OCI-LY1 (cell line): ENCODE data around the gene ZSWIM7.
"Not testable (repeated sequence)": the region's sequence is repeated elsewhere in the genome, so short reads cannot be mapped to it uniquely, and the experiment has no call there.

Source experiments
- H2AFZ ChIP-seq: fragments of 200-600 bp; sonication (generic), shearing (Covaris generic); 2 replicates; pipeline ENCODE4 v1.6.0; 2014; ENCODE audit warnings: antibody characterized with exemption, mild to moderate bottlenecking, low read length
- H3F3A ChIP-seq: fragments of 200-600 bp; sonication (generic), shearing (Covaris generic); 2 replicates; pipeline ENCODE4 v1.6.0; 2014; ENCODE audit warnings: mild to moderate bottlenecking, antibody characterized with exemption, low read length, moderate library complexity; ENCODE audit not compliant: insufficient read depth
- H3K27ac ChIP-seq: fragments of 200-600 bp; sonication (generic); 2 replicates; pipeline ENCODE4 v1.5.1; 2014; ENCODE audit warnings: low read length, mixed run types, mild to moderate bottlenecking, low read depth; ENCODE audit not compliant: poor library complexity, severe bottlenecking
- H3K27me3 ChIP-seq: fragments of 200-600 bp; sonication (generic); 2 replicates; pipeline ENCODE4 v1.6.0; 2014; ENCODE audit warnings: antibody characterized with exemption, mild to moderate bottlenecking, low read length, moderate library complexity; ENCODE audit not compliant: insufficient read depth
- H3K36me3 ChIP-seq: fragments of 200-600 bp; sonication (generic); 2 replicates; pipeline ENCODE4 v1.6.1; 2014; ENCODE audit warnings: mild to moderate bottlenecking, antibody characterized with exemption, low read length, moderate library complexity, mixed read lengths; ENCODE audit not compliant: insufficient read depth
- H3K4me1 ChIP-seq: fragments of 200-600 bp; sonication (generic); 2 replicates; pipeline ENCODE4 v1.5.1; 2014; ENCODE audit warnings: mild to moderate bottlenecking, low read length, moderate library complexity; ENCODE audit not compliant: insufficient read depth, severe bottlenecking
- H3K4me2 ChIP-seq: fragments of 200-600 bp; sonication (generic), shearing (Covaris generic); 2 replicates; pipeline ENCODE4 v1.6.1; 2014; ENCODE audit warnings: low read length
- H3K4me3 ChIP-seq: fragments of 200-600 bp; sonication (generic); 2 replicates; pipeline ENCODE4 v1.5.1; 2014; ENCODE audit warnings: low read length, low read depth, mild to moderate bottlenecking, mixed read lengths; ENCODE audit not compliant: poor library complexity, severe bottlenecking
- H3K79me2 ChIP-seq: fragments of 200-600 bp; shearing (Covaris generic); 2 replicates; pipeline ENCODE4 v1.6.1; 2016; ENCODE audit warnings: mixed run types, low read length, mixed read lengths; ENCODE audit not compliant: insufficient read depth
- H3K9ac ChIP-seq: fragments of 200-600 bp; sonication (generic), shearing (Covaris generic); 2 replicates; pipeline ENCODE4 v1.6.1; 2014; ENCODE audit warnings: mild to moderate bottlenecking, low read length, mixed read lengths
- H3K9me2 ChIP-seq: fragments of 200-600 bp; sonication (generic), shearing (Covaris generic); 2 replicates; pipeline ENCODE4 v1.6.1; 2014; ENCODE audit warnings: low read depth, mild to moderate bottlenecking, low read length, mixed read lengths
- H3K9me3 ChIP-seq: fragments of 200-600 bp; shearing (Covaris generic); 2 replicates; pipeline ENCODE4 v1.6.1; 2014; ENCODE audit warnings: low read length, mixed read lengths
- H4K20me1 ChIP-seq: fragments of 200-600 bp; sonication (generic), shearing (Covaris generic); 2 replicates; pipeline ENCODE4 v1.6.0; 2016; ENCODE audit warnings: mild to moderate bottlenecking, low read length; ENCODE audit not compliant: insufficient read depth
- CTCF ChIP-seq: fragments of 200-600 bp; sonication (generic), shearing (Covaris generic); IDR thresholded peaks from 2 replicates; pipeline ENCODE4 v1.5.1; 2017; ENCODE audit warnings: mild to moderate bottlenecking, antibody characterized with exemption, low read length, moderate library complexity, mixed read lengths
- EZH2 ChIP-seq: fragments of 200-600 bp; sonication (generic), shearing (Covaris generic); IDR thresholded peaks from 2 replicates; pipeline ENCODE4 v1.8.0; 2017; ENCODE audit warnings: borderline replicate concordance, mixed run types, mild to moderate bottlenecking, antibody characterized with exemption, low read length, moderate library complexity, mixed read lengths

Gene ZSWIM7

GRCh38 chr17:15943971-15944758 is 55.3 kb downstream of the ZSWIM7 start:
- Histone ChIP-seq H3K27me3 (peaks cover 8% of the 10 kb centered on the region; the same call in 1 of the 2 replicates), H3K27ac (no peak overlapping the region), H3K36me3 (no peaks in the 10 kb centered on the region), H3K4me3 (peak overlapping the region; percentile 51), H4K20me1 (no peaks in the 10 kb centered on the region), H3K9me3 (no peaks in the 10 kb centered on the region), H3K4me2 (peak overlapping the region; percentile 62), H2AFZ (no peak overlapping the region), H3K4me1 (peaks cover 9% of the 10 kb centered on the region), H3K9ac (no peak overlapping the region), H3F3A (no peaks in the 10 kb centered on the region), H3K9me2 (no peaks in the 10 kb centered on the region), H3K79me2 (no peaks in the 10 kb centered on the region)
- TF ChIP-seq EZH2 = no peak
- no peak for TF ChIP-seq CTCF

- Histone ChIP-seq H3K9me3 (no peaks in the 10 kb centered on the region), H3K79me2 (no peaks in the 10 kb centered on the region), H3K9me2 (no peaks in the 10 kb centered on the region), H3F3A (no peaks in the 10 kb centered on the region), H2AFZ (no peak overlapping the region), H3K4me1 (peaks cover 9% of the 10 kb centered on the region), H4K20me1 (no peaks in the 10 kb centered on the region), H3K27ac (no peak overlapping the region), H3K4me2 (no peak overlapping the region), H3K27me3 (peaks cover 8% of the 10 kb centered on the region; the same call in 1 of the 2 replicates), H3K9ac (no peak overlapping the region), H3K36me3 (no peaks in the 10 kb centered on the region), H3K4me3 (no peak overlapping the region)
- TF ChIP-seq CTCF = no peak
- no peak for TF ChIP-seq EZH2
Observed at GRCh38 chr17:15942207-15942833, 57.2 kb downstream of the ZSWIM7 start.

GRCh38 chr17:15941781-15942180 is 57.7 kb downstream of the ZSWIM7 start:
- Histone ChIP-seq H3K9ac (no peak overlapping the region), H3K9me3 (no peaks in the 10 kb centered on the region), H3K27me3 (peaks cover 8% of the 10 kb centered on the region; the same call in 1 of the 2 replicates), H3K27ac (no peak overlapping the region), H4K20me1 (no peaks in the 10 kb centered on the region), H3K4me2 (no peak overlapping the region), H3K4me3 (no peak overlapping the region), H3K36me3 (no peaks in the 10 kb centered on the region), H3F3A (no peaks in the 10 kb centered on the region), H2AFZ (no peak overlapping the region), H3K9me2 (no peaks in the 10 kb centered on the region), H3K4me1 (peaks cover 9% of the 10 kb centered on the region), H3K79me2 (no peaks in the 10 kb centered on the region)
- TF ChIP-seq EZH2 = no peak
- TF ChIP-seq CTCF = no peak

GRCh38 chr17:15936481-15936880 is 63.0 kb downstream of the ZSWIM7 start:
- H3K9me3 ChIP-seq, H3K36me3 ChIP-seq, H3K4me2 ChIP-seq, H3K27ac ChIP-seq, H3K79me2 ChIP-seq, H4K20me1 ChIP-seq, H3F3A ChIP-seq, H3K9ac ChIP-seq, H3K4me3 ChIP-seq, H3K9me2 ChIP-seq, H3K4me1 ChIP-seq, H2AFZ ChIP-seq, H3K27me3 ChIP-seq: not testable (repeated sequence)
